Measurements from ENCODE around the gene SCYL1.

Gene SCYL1

DNA sequence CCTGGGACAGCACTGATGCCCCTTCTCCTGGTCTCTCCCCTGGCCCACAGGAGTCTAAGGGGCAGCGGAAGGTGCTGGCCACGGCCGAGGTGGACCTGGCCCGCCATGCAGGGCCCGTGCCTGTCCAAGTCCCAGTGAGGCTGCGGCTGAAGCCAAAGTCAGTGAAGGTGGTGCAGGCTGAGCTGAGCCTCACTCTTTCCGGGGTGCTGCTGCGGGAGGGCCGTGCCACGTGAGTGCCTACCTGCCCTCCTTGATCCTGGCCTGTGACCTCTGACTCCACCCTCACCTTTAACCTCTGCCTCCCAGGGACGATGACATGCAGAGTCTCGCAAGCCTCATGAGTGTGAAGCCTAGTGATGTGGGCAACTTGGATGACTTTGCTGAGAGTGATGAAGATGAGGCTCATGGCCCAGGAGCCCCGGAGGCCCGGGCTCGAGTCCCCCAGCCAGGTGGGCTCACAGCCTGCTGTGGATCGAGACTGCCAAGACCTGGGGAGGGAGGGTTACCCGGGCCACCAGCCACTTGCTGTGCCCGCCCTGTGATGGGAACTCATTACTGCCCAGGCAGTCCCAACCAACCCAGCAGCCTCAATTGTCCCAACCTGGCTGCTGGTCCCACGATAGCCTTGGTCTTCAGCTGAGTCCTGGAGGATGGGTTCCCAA is 55.3 kb downstream of the SCYL1 start:
- H3K4me3 ChIP-seq (ENCODE audit: low read depth, low read length): no peak overlapping the region
- TF ChIP-seq, protein P1, sequence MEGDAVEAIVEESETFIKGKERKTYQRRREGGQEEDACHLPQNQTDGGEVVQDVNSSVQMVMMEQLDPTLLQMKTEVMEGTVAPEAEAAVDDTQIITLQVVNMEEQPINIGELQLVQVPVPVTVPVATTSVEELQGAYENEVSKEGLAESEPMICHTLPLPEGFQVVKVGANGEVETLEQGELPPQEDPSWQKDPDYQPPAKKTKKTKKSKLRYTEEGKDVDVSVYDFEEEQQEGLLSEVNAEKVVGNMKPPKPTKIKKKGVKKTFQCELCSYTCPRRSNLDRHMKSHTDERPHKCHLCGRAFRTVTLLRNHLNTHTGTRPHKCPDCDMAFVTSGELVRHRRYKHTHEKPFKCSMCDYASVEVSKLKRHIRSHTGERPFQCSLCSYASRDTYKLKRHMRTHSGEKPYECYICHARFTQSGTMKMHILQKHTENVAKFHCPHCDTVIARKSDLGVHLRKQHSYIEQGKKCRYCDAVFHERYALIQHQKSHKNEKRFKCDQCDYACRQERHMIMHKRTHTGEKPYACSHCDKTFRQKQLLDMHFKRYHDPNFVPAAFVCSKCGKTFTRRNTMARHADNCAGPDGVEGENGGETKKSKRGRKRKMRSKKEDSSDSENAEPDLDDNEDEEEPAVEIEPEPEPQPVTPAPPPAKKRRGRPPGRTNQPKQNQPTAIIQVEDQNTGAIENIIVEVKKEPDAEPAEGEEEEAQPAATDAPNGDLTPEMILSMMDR (IDR thresholded peaks at IDR 0.05; ENCODE audit: low read depth, low read length, missing control alignments): no peak
- in situ Hi-C loops (cut with HindIII; ENCODE audit: low sequenced_read_pairs): no loop called here
- no peak for DNase-seq (ENCODE audit: low read depth)

DNA sequence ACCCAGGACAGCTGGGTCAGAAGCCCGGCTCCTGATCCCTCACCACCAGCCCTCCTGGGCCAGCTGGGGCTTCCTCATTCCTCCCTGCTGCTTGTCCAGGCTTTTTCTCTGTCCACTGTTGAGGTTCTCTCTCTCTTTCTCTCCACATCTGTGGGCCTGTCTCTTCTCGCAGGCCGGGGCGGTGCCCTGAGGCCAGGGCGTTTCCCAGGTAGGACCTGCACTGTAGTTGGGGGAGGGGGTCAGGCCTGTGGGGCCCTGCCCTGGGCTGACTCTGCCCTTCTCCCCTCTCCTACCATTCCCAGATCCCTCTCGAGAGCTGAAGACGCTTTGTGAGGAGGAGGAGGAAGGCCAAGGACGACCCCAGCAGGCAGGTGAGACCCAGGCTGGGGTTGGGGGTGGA is 55.9 kb downstream of the SCYL1 start:
- no peak overlapping the region for H3K4me3 ChIP-seq (ENCODE audit: low read depth, low read length)
- TF ChIP-seq, protein P1 (IDR thresholded peaks at IDR 0.05; ENCODE audit: low read depth, low read length, missing control alignments): no peak
- in situ Hi-C loops (cut with HindIII; ENCODE audit: low sequenced_read_pairs): no loop called here
- DNase-seq (ENCODE audit: low read depth): no peak

DNA sequence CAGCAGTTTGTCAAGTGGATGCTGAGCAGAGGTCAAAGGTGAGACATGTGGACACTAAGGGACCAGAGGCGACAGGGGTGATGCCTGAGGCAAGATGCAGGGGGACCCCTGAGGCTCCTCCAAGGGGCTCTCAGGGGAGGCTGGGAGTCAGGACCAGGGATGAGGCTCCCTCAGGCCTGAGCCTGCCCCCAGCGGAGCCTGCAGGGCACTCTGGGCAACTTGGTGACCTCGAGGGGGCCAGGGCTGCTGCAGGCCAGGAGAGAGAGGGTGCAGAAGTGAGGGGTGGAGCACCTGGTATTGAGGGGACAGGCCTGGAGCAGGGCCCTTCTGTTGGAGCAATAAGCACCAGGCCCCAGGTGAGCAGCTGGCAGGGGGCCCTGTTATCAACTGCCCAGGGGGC is 57.0 kb downstream of the SCYL1 start:
- in situ Hi-C loops (cut with HindIII; ENCODE audit: low sequenced_read_pairs): no loop called here
- DNase-seq (ENCODE audit: low read depth): no peak
- TF ChIP-seq, protein P1 (IDR thresholded peaks at IDR 0.05; ENCODE audit: low read depth, low read length, missing control alignments): no peak
- H3K4me3 ChIP-seq (ENCODE audit: low read depth, low read length): no peak overlapping the region

DNA sequence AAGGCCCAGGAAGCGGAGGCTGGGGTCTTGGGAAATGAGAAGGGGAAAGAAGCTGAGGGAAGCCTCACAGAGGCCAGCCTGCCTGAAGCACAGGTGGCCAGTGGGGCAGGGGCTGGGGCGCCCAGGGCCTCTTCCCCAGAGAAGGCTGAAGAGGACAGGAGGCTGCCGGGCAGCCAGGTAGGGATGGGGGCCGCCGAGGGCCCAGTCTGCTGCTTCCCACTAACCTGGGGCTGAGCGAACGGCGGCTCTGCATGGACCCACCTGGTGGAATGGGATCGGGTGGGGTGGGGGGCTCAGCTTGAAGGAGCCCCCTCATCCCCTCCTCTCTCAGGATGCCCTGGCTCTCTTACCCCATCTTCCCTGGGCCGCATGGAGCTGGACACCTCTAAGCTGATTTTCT is 58.7 kb downstream of the SCYL1 start:
- no peak overlapping the region for H3K4me3 ChIP-seq (ENCODE audit: low read depth, low read length)
- DNase-seq (ENCODE audit: low read depth): no peak
- TF ChIP-seq, protein P1 (IDR thresholded peaks at IDR 0.05; ENCODE audit: low read depth, low read length, missing control alignments): no peak
- in situ Hi-C loops (cut with HindIII; ENCODE audit: low sequenced_read_pairs): no loop called here

DNA sequence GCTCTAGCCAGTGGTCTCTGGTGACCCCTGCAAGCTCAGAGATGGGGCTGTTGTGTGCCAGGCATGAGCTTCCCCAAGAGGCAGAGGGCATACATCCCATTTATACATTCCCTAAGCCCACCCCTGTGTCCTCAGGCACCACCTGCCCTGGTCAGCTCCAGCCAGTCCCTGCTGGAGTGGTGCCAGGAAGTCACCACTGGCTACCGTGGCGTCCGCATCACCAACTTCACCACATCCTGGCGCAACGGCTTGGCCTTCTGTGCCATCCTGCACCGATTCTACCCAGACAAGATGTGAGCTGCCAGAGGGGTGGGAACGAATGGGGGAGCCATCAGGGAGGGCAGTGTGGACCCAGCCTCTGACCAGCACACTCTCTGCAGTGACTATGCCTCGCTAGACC is 59.2 kb downstream of the SCYL1 start:
- in situ Hi-C loops (cut with HindIII; ENCODE audit: low sequenced_read_pairs): no loop called here
- TF ChIP-seq, protein P1 (IDR thresholded peaks at IDR 0.05; ENCODE audit: low read depth, low read length, missing control alignments): no peak
- H3K4me3 ChIP-seq (ENCODE audit: low read depth, low read length): no peak overlapping the region

DNA sequence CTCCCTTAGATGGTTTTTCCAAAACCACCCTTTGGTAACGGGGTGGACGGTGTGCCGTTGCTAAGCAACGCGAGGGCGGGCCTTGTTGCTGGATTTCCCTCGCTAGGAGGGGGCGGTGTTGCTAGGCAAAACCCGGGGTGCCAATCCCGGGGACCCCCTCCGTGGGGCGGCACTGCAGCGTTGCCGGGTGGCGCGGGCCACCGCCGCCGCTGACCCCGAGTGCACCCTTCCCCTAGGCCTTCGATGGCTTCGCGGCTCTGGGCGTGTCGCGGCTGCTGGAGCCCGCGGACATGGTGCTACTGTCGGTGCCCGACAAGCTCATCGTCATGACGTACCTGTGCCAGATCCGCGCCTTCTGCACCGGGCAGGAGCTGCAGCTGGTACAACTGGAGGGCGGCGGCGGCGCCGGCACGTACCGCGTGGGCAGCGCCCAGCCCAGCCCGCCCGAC is 59.9 kb downstream of the SCYL1 start:
- no peak for DNase-seq (ENCODE audit: low read depth)
- TF ChIP-seq, protein P1 (IDR thresholded peaks at IDR 0.05; ENCODE audit: low read depth, low read length, missing control alignments): no peak
- no peak overlapping the region for H3K4me3 ChIP-seq (ENCODE audit: low read depth, low read length)
- in situ Hi-C loops (cut with HindIII; ENCODE audit: low sequenced_read_pairs): no loop called here

More for the DNA sequence above, 59.2 kb downstream of the SCYL1 start:
- no peak for DNase-seq (ENCODE audit: low read depth)

Measured in astrocyte of the cerebellum (primary cell).